Activated CD8-positive, alpha-beta memory T cell treated with anti-CD3 and anti-CD28 coated beads, Interleukin-2, amount 10 ng/mL, durations not matched to agents 7 days and 5 days (primary cell): ENCODE data around the gene POMC. TPM values are rescaled to one million over a fixed set of nuclear protein-coding genes. Genes with fewer than 3 reads are reported as not detected.

Source experiments
- ATAC-seq: fragments of 150-1000 bp; cut with Tn5 transposase; one replicate; pipeline ENCODE4 v1.10.0; 2021; ENCODE audit warnings: moderate library complexity
- CTCF ChIA-PET: fragments of 350-600 bp; sonication (Branson Sonifier 250); formaldehyde crosslinking; loops from one replicate; lab custom pipeline; 2021; ENCODE audit warnings: antibody characterized with exemption; lab: Charles Lee
- DNase-seq: peaks from one replicate; pipeline ENCODE4 v3.0.0-alpha.2; 2020
- H3K27ac Mint-ChIP-seq: one replicate; pipeline ENCODE4 v1.8.0; 2021; ENCODE audit warnings: mild to moderate bottlenecking, mixed read lengths
- H3K27me3 Mint-ChIP-seq: one replicate; pipeline ENCODE4 v1.8.0; 2021; ENCODE audit warnings: mixed read lengths
- H3K36me3 Mint-ChIP-seq: one replicate; pipeline ENCODE4 v1.8.0; 2021; ENCODE audit warnings: mild to moderate bottlenecking, mixed read lengths
- H3K4me1 Mint-ChIP-seq: one replicate; pipeline ENCODE4 v1.8.0; 2021; ENCODE audit warnings: mixed read lengths
- H3K4me3 Mint-ChIP-seq: one replicate; pipeline ENCODE4 v1.8.0; 2021; ENCODE audit warnings: mild to moderate bottlenecking, moderate library complexity, mixed read lengths
- H3K9me3 Mint-ChIP-seq: one replicate; pipeline ENCODE4 v1.8.0; 2022; ENCODE audit warnings: low read depth, mixed read lengths
- total RNA-seq, 2 experiments: library from RNA; stranded (reverse); gene quantifications; one replicate each; pipeline ENCODE4 v1.2.3, GENCODE V29; 2021

The POMC gene
- total RNA-seq, 2 experiments from 2014 or later = 4.3 to 4.6 TPM

DNA sequence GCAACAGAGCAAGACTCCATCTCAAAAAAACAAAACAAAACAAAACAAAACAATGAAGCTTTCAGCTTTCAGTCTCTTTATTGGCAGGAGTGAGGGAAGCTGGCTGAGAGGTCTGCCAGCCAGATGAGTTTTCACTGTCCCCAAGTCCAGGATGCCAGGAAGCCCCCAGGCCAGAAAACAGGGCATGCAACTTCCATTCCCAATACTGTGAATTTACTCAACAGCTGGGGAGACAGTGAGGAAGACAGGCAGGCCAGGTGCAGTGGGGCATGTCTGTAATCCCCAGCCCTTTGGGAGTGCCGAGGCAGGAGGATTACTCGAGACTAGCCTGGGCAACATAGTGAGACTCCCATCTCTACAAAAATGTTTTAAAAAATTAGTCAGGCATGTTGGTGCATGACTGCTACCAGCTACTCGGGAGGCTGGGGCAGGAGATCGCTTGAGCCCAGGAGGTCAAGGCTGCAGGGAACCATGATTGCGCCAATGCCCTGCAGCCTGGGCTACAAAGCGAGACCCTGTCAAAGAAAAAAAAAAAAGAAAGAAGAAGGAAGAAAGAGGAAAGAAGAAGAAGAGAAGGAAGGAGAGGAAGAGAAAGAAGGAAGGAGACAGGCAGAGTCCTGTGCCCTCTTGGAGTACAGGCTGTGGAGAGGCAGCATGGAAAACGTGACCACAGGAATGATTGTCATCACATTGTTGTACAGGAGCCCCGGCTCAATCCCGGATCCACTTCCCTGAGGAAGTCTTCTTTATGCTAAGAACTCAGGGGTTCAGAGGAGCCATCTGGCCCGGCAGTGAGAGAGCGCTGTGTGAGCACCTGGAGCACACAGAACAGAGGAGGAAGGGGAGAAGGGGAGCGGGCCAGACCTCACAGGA lies 29.2 kb upstream of the POMC start:
- DNase-seq (no peak), ATAC-seq (no peak)
- peaks cover 4% of the 10 kb centered on the region for H3K4me1 Mint-ChIP-seq
- peaks cover 4% of the 10 kb centered on the region for H3K27me3 Mint-ChIP-seq
- CTCF ChIA-PET = interaction anchor here (0.7 to 3.4 kb wide), 12 partner anchors 10 to 252 kb away, joined by 3 to 42 read pairs (median 4); no protein-coding TSS in a partner anchor
- no peaks in the 10 kb centered on the region for H3K9me3 Mint-ChIP-seq
- H3K36me3 Mint-ChIP-seq = no peaks in the 10 kb centered on the region
- H3K4me3 Mint-ChIP-seq = no peak overlapping the region
- H3K27ac Mint-ChIP-seq = no peak overlapping the region

DNA sequence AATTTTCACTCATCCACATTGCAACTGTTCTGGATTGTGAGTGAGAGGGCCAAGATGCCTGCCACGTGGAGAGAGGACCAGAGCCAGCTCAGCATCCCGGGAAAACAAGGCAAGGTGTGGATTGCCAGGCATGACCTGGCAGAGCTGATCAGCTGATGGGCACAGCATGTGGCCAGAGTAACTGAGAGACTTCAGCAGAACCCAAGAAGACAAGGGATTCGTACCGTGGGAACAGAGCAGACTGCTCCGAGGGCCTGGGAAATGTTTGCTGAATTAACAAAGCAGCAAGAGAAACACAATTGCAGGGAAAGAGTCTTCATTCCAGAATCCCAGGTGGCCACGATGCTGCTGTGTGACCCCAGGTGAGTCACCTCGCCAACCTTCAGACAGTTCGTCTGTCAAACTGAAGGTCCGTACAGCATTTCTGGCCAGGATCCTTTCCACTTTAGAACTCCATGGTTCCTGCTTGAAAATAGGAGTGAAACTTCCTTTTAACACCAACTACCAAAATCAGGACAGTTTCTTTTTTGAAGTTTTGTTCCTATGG lies 26.3 kb upstream of the POMC start:
- Mint-ChIP-seq H3K9me3 (no peaks in the 10 kb centered on the region), H3K4me1 (no peaks in the 10 kb centered on the region), H3K27ac (no peak overlapping the region), H3K4me3 (no peak overlapping the region), H3K27me3 (peaks cover 11% of the 10 kb centered on the region), H3K36me3 (no peaks in the 10 kb centered on the region)
- ATAC-seq (no peak), DNase-seq (no peak)
- CTCF ChIA-PET = interaction anchor here (1.1 to 3.4 kb wide), 7 partner anchors 13 to 784 kb away, joined by 3 to 42 read pairs (median 8); no protein-coding TSS in a partner anchor

DNA sequence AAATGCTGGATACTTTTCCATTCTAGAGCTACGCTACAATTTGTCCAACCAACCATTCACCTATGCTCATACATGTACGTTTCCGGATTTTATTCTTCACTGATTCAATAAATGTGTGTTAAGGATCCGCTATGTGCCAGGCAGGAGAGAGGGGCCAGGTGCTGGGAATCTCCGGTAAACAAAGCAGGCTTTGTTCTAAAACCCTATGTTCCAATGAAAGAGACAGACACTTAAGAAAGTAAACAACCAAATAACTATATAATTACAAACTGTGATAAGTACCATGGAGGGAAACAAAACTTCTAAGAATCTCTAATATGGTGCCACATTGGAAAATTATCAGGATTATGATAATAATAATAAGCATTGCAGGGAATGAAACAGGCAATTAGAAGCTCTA lies 22.2 kb upstream of the POMC start:
- Mint-ChIP-seq H3K4me1 (no peaks in the 10 kb centered on the region), H3K27ac (no peak overlapping the region), H3K36me3 (no peaks in the 10 kb centered on the region), H3K9me3 (no peaks in the 10 kb centered on the region), H3K4me3 (no peak overlapping the region), H3K27me3 (peaks cover 19% of the 10 kb centered on the region)
- CTCF ChIA-PET = interaction anchor here (0.6 to 1.1 kb wide), 2 partner anchors 24 to 963 kb away, joined by 3 read pairs; no protein-coding TSS in a partner anchor
- no peak for DNase-seq
- ATAC-seq = no peak

DNA sequence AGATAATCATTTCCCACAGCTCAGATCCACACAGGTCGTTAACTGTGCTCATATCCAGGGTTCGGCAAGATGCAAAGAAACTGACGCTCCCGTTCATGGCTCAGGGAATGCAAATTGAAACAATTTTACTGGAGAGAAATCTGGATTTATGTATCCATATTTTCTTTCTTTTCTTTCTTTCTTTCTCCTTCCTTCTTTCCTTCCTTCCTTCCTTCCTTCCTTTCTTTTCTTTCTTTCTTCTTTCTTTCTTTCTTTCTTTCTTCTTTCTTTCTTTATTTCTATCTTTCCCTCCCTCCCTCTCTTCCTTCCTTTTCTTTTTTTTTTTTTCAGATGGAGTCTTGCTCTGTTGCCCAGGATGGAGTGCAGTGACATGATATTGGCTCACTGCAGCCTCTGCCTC lies 20.0 kb upstream of the POMC start:
- DNase-seq = no peak
- Mint-ChIP-seq H3K27ac (no peak overlapping the region), H3K9me3 (no peaks in the 10 kb centered on the region), H3K36me3 (no peaks in the 10 kb centered on the region), H3K27me3 (peaks cover 22% of the 10 kb centered on the region), H3K4me3 (no peak overlapping the region), H3K4me1 (no peaks in the 10 kb centered on the region)
- ATAC-seq = no peak
- CTCF ChIA-PET = no interaction called here

DNA sequence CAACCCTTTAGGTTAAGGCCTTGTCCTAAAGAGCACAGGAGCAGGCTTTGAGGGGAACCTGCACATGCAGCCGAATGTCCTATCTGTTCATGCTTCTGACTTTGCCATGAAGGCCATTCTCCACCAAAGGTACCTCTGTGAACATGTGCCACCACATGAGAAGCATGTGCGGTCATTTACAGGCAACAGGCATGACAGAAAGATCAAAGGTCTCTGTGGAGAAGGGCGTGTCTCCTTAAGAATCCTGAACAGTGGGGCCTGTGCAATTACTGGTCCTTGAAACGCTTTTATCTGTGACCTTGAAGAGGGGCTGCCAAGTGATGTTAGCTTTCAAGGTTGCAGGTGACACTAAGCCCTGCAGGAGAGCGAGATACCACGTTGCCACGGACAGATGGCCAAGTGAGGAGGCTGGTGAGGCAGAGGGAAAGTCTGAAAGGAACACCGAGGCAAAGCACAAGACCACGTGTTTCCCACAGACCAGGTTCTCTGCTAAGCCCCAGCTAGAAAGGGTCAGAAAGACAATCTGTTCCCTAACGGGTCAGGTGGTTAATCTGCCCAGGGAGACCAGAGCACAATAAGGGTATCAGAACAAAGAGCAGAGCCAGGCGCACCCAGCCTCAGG lies 19.5 kb upstream of the POMC start:
- H3K27ac Mint-ChIP-seq = no peak overlapping the region
- ATAC-seq (no peak), DNase-seq (no peak)
- peaks cover 22% of the 10 kb centered on the region for H3K27me3 Mint-ChIP-seq
- H3K4me1 Mint-ChIP-seq = no peaks in the 10 kb centered on the region
- no peaks in the 10 kb centered on the region for H3K36me3 Mint-ChIP-seq
- no peak overlapping the region for H3K4me3 Mint-ChIP-seq
- no peaks in the 10 kb centered on the region for H3K9me3 Mint-ChIP-seq
- CTCF ChIA-PET = interaction anchor here (1.1 kb wide), 1 partner anchor 213 kb away, joined by 3 read pairs; no protein-coding TSS in a partner anchor

DNA sequence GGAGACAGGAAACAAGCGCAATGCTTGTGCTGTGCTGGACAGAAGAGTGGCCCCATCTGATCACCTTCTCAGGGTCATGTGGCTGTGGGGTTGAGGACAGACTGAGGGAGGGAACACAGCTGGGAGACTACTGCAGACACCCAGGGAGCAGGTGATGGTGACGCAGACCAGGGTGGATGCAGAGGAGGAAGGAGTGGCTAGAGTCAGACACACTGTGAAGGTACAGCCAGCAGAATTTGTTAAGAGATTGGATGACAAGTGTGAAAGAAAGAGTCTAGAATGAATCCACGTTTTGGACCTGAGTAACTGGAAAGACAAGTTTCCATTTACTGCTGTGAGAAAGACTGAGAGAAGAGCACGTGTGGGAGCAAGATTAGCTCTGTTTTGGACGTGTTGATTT lies 15.9 kb upstream of the POMC start:
- CTCF ChIA-PET = interaction anchor here (1.2 kb wide), 2 partner anchors 12 to 13 kb away, joined by 3 read pairs; no protein-coding TSS in a partner anchor
- no peak overlapping the region for H3K4me3 Mint-ChIP-seq
- no peak for ATAC-seq

DNA sequence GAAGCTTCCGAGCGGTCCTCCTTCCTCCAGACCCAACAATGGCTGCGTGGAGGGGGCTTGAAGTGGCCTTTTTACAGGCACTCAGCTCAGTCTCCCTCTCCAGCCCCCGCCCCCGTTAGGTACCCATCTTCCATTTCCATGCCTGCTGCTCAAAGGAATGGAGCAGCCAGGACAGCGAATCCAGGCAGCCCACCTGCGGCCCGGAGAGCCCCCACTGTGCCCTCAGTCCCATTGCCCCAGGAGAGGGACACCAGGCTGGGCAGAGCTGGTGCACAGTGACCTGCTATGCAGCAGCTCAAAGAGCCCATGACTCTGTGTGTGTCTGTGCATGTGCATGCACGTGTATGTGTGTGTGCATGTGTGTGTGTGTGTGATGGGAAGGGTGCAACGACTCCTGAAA lies 10.6 kb upstream of the POMC start:
- H3K27ac Mint-ChIP-seq = no peak overlapping the region
- CTCF ChIA-PET = interaction anchor here (1.0 to 1.9 kb wide), 3 partner anchors 13 to 18 kb away, joined by 3 to 4 read pairs (median 3); no protein-coding TSS in a partner anchor
- no peaks in the 10 kb centered on the region for H3K36me3 Mint-ChIP-seq
- ATAC-seq (no peak), DNase-seq (no peak)
- no peak overlapping the region for H3K4me3 Mint-ChIP-seq
- H3K4me1 Mint-ChIP-seq = no peaks in the 10 kb centered on the region
- peaks cover 27% of the 10 kb centered on the region for H3K27me3 Mint-ChIP-seq
- no peaks in the 10 kb centered on the region for H3K9me3 Mint-ChIP-seq

More for the DNA sequence above, 15.9 kb upstream of the POMC start:
- H3K4me1 Mint-ChIP-seq = no peaks in the 10 kb centered on the region
- peaks cover 17% of the 10 kb centered on the region for H3K27me3 Mint-ChIP-seq
- no peaks in the 10 kb centered on the region for H3K9me3 Mint-ChIP-seq
- no peaks in the 10 kb centered on the region for H3K36me3 Mint-ChIP-seq
- DNase-seq = no peak
- no peak overlapping the region for H3K27ac Mint-ChIP-seq

DNA sequence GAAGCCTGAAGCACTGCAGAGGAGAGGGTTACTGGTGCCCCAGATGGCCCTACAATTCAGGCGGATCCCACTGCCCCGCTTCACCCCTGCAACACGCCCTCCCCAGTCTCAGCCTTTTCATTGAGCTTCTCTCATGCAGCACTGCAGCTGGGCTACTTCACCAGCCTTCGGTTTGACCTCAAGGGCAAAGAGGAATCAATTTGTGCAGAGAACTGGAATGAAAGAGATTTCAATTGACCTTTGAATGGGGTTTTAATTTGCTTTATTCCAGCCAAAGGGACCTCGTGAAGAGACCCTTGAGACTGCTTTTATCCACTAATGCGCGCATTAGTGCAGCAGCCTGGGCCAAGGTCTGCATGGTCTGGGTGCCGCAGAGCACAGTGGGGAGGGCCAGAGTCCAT lies 8.8 kb upstream of the POMC start:
- DNase-seq (no peak), ATAC-seq (no peak)
- Mint-ChIP-seq H3K4me3 (no peak overlapping the region), H3K36me3 (no peaks in the 10 kb centered on the region), H3K27me3 (peaks cover 40% of the 10 kb centered on the region), H3K27ac (no peak overlapping the region), H3K9me3 (no peaks in the 10 kb centered on the region), H3K4me1 (peaks cover 4% of the 10 kb centered on the region)
- CTCF ChIA-PET = no interaction called here

DNA sequence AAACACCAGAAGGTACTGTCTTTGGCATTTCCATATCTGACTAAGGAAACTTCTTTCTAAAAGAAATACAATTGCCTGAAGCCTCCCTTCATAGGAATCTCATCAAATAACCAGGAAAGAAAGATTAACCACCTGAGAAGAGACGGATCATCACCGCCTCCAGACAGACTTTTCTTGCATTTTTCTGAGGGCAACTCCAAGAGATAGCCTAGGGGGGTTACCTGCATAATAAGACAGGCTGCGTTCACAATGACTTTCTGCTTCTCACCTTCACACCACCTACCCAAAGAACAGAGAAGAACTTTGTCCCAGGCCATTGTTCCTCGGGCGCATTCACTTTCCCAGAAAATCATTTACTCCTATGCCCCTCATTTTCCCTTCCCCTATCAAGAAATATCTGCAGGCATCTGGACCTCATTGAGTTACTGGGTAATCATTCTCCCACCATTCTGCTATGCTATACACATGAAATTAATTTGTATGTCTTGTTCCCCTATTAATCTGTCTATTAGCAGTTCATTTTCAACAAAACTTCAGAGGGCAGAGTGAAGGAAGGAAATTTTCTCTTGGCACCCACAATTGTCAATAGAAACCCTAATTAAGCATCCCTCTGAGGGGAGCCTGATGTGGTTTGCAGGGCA lies 8.3 kb upstream of the POMC start:
- Mint-ChIP-seq H3K9me3 (no peaks in the 10 kb centered on the region), H3K36me3 (no peaks in the 10 kb centered on the region), H3K27me3 (peaks cover 38% of the 10 kb centered on the region), H3K4me3 (no peak overlapping the region), H3K27ac (no peak overlapping the region), H3K4me1 (peaks cover 4% of the 10 kb centered on the region)
- CTCF ChIA-PET = interaction anchor here (0.7 kb wide), 1 partner anchor 58 kb away, joined by 3 read pairs; no protein-coding TSS in a partner anchor
- ATAC-seq = no peak
- no peak for DNase-seq

DNA sequence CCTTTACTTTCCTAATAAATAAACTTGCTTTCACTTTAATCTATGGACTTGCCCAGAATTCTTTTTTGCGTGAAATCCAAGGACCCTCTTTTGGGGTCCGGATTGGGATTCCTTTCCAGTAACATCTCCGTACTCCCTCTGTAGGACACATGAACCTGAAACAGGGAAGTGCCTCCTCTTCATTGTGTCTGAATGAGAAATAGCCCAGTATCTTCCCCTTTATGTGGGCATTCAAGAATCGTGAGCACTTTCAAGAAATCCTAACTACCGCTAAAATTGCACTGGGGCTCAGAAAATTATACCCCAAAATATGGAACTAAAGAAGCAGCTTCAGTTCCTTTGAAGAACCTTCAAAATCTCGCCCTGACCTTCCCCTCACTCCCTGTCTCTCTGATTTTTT lies 7.8 kb upstream of the POMC start:
- CTCF ChIA-PET = interaction anchor here (0.7 kb wide), 1 partner anchor 59 kb away, joined by 3 read pairs; no protein-coding TSS in a partner anchor
- no peak overlapping the region for H3K4me3 Mint-ChIP-seq
- peaks cover 4% of the 10 kb centered on the region for H3K4me1 Mint-ChIP-seq
- no peaks in the 10 kb centered on the region for H3K36me3 Mint-ChIP-seq
- H3K27ac Mint-ChIP-seq = no peak overlapping the region
- no peaks in the 10 kb centered on the region for H3K9me3 Mint-ChIP-seq
- DNase-seq (no peak), ATAC-seq (no peak)
- H3K27me3 Mint-ChIP-seq = peaks cover 42% of the 10 kb centered on the region

DNA sequence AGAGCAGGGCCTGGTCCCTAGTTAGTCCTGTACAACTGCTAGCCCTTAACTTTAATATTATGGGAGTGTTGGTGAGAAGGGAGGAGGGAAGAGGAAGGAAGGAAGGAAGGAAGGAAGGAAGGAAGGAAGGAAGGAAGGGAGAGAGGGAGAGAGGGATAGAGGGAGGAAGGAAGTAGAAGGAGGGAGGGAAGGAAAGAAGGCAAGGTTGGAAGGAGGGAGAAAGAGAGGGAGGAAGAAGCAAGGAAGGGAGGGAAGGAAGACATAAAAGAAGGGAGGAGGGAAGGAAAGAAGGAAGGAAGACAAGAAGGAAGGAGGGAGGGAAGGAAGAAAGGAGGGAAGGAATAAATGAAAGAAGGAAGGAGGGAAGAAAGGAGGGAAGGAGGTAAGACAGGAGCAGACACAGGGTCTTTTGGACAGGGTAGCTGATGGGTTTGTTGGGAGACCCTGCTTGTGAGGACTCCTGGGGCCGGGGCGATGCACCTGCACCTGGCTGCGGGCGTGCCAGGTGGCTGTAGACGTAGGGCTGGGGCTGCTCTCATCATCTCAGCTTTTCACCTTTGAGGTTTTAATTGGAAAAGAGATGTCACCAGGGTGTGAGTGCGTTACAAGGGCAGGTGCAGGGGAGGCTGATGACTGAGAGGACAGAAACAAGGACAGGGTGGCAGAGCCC lies 5.9 kb upstream of the POMC start:
- ATAC-seq = no peak
- CTCF ChIA-PET = interaction anchor here (0.7 kb wide), 1 partner anchor 55 kb away, joined by 3 read pairs; no protein-coding TSS in a partner anchor

DNA sequence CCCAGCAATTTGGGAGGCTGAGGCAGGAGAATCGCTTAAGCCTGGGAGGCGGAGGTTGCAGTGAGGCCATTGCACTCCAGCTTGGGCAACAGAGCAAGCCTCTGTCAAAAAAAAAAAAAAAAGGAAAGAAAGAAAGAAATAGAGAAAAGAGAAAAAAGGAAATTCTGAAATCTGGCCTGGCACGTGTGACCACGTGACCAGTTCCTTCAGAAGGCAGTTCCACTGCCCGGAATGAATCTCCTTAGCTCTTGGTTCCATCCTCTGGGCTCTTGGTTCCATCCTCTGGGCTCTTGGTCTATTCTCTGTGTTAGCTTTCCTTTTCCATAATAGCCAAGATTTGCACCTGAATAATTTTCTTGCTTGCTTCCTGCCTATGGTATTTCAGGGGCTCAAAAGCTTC lies 5.3 kb upstream of the POMC start:
- H3K27ac Mint-ChIP-seq = no peak overlapping the region
- no peak overlapping the region for H3K4me3 Mint-ChIP-seq
- H3K9me3 Mint-ChIP-seq = no peaks in the 10 kb centered on the region
- no peaks in the 10 kb centered on the region for H3K36me3 Mint-ChIP-seq
- peaks cover 64% of the 10 kb centered on the region for H3K27me3 Mint-ChIP-seq
- CTCF ChIA-PET = interaction anchor here (0.7 kb wide), 1 partner anchor 55 kb away, joined by 3 read pairs; no protein-coding TSS in a partner anchor
- no peak for ATAC-seq
- DNase-seq = no peak
- peaks cover 7% of the 10 kb centered on the region for H3K4me1 Mint-ChIP-seq

More for the DNA sequence above, 5.9 kb upstream of the POMC start:
- Mint-ChIP-seq H3K27ac (no peak overlapping the region), H3K4me3 (no peak overlapping the region), H3K27me3 (peaks cover 60% of the 10 kb centered on the region), H3K36me3 (no peaks in the 10 kb centered on the region), H3K9me3 (no peaks in the 10 kb centered on the region), H3K4me1 (peaks cover 4% of the 10 kb centered on the region)
- no peak for DNase-seq
